ENCODE results near the gene OR2T3.
"Not testable (repeated sequence)": the region's sequence is repeated elsewhere in the genome, so short reads cannot be mapped to it uniquely, and the experiment has no call there.

DNA sequence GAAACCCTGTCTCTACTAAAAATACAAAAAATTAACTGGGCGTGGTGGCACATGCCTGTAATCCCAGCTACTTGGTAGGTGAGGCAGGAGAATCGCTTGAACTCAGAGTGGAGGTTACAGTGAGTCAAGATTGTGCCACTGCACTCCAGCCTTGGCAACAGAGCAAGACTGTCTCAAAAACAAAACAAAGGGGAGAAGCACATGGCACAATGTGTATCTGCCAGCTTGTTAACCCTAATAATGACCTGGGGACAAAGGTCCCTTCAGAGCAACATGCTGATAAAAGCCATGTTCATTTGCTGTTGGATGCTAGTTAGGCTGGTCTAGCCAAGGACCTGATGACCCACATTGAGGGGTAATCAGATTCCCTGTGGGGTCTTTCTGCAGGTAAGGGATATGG lies 16.5 kb upstream of the OR2T3 start:
- TF ChIP-seq, protein P1, sequence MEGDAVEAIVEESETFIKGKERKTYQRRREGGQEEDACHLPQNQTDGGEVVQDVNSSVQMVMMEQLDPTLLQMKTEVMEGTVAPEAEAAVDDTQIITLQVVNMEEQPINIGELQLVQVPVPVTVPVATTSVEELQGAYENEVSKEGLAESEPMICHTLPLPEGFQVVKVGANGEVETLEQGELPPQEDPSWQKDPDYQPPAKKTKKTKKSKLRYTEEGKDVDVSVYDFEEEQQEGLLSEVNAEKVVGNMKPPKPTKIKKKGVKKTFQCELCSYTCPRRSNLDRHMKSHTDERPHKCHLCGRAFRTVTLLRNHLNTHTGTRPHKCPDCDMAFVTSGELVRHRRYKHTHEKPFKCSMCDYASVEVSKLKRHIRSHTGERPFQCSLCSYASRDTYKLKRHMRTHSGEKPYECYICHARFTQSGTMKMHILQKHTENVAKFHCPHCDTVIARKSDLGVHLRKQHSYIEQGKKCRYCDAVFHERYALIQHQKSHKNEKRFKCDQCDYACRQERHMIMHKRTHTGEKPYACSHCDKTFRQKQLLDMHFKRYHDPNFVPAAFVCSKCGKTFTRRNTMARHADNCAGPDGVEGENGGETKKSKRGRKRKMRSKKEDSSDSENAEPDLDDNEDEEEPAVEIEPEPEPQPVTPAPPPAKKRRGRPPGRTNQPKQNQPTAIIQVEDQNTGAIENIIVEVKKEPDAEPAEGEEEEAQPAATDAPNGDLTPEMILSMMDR (IDR thresholded peaks at IDR 0.05), result not testable (repeated sequence)
- TF ChIP-seq POLR2A (IDR thresholded peaks at IDR 0.05), result not testable (repeated sequence)

Measured in transverse colon (tissue), 3 donors.